GM18517 (cell line): Measurements from ENCODE around the gene MLIP.
"Not testable (repeated sequence)": the region's sequence is repeated elsewhere in the genome, so short reads cannot be mapped to it uniquely, and the experiment has no call there.

Source experiments
- ATAC-seq: cut with Tn5 transposase; IDR thresholded peaks from one replicate; pipeline ENCODE4 v1.9.1; 2021; ENCODE audit warnings: mild to moderate bottlenecking, moderate library complexity; ENCODE audit not compliant: unreplicated experiment

Gene MLIP

GRCh38 chr6:54216336-54216735 lies 105.1 kb downstream of the MLIP start:
- ATAC-seq = no peak

GRCh38 chr6:54217018-54217417 lies 105.8 kb downstream of the MLIP start:
- ATAC-seq = no peak

- no peak for ATAC-seq
These were observed 111.0 kb downstream of the MLIP start for GRCh38 chr6:54222217-54222616.

GRCh38 chr6:54232703-54233102 lies 121.5 kb downstream of the MLIP start:
- ATAC-seq = no peak

GRCh38 chr6:54234539-54234938 lies 123.3 kb downstream of the MLIP start:
- ATAC-seq = no peak

- ATAC-seq = no peak
These were observed 125.7 kb downstream of the MLIP start for GRCh38 chr6:54236984-54237383.

- no peak for ATAC-seq
These were observed 127.2 kb downstream of the MLIP start for GRCh38 chr6:54238396-54238795.

GRCh38 chr6:54243699-54244098 lies 132.5 kb downstream of the MLIP start:
- ATAC-seq = no peak

- no peak for ATAC-seq
These were observed 133.2 kb downstream of the MLIP start for GRCh38 chr6:54244430-54244829.

GRCh38 chr6:54245265-54245664 lies 134.0 kb downstream of the MLIP start:
- ATAC-seq = no peak

- ATAC-seq = no peak
These were observed 137.1 kb downstream of the MLIP start for GRCh38 chr6:54248319-54248718.

- peak; percentile 61 for ATAC-seq
These were observed 137.8 kb downstream of the MLIP start for GRCh38 chr6:54248994-54249393.

- ATAC-seq = not testable (repeated sequence)
These were observed 138.6 kb downstream of the MLIP start for GRCh38 chr6:54249812-54250211.

GRCh38 chr6:54252496-54252895 lies 141.3 kb downstream of the MLIP start:
- no peak for ATAC-seq

GRCh38 chr6:54252916-54253315 lies 141.7 kb downstream of the MLIP start:
- ATAC-seq = no peak

- ATAC-seq = no peak
These were observed 143.6 kb downstream of the MLIP start for GRCh38 chr6:54254886-54255285.

- no peak for ATAC-seq
These were observed 144.6 kb downstream of the MLIP start for GRCh38 chr6:54255886-54256285.

GRCh38 chr6:54260025-54260424 lies 148.8 kb downstream of the MLIP start:
- no peak for ATAC-seq

- ATAC-seq = no peak
These were observed 151.3 kb downstream of the MLIP start for GRCh38 chr6:54262499-54262898.

GRCh38 chr6:54262971-54263370 lies 151.7 kb downstream of the MLIP start:
- ATAC-seq = no peak

- no peak for ATAC-seq
These were observed 153.5 kb downstream of the MLIP start for GRCh38 chr6:54264581-54265272.

GRCh38 chr6:54266400-54266923 lies 155.2 kb downstream of the MLIP start:
- no peak for ATAC-seq

- no peak for ATAC-seq
These were observed 156.6 kb downstream of the MLIP start for GRCh38 chr6:54267798-54268197.
